B cell (primary cell): ENCODE results near the gene AMBRA1. TPM values are rescaled to one million over a fixed set of nuclear protein-coding genes. Genes with fewer than 3 reads are reported as not detected.

Experiments used
- ATAC-seq: fragments of 200-7000 bp; cut with Tn5 transposase; one replicate; pipeline ENCODE4 v1.10.0; 2021; ENCODE audit warnings: low read depth, mild to moderate bottlenecking, moderate number of reproducible peaks, moderate library complexity
- CTCF ChIA-PET: fragments of 350-600 bp; sonication (Branson Sonifier 250); formaldehyde crosslinking; loops from one replicate; lab custom pipeline; 2021; ENCODE audit warnings: antibody characterized with exemption, inconsistent platforms; lab: Charles Lee
- POLR2A ChIA-PET: fragments of 350-600 bp; sonication (Branson Sonifier 250); formaldehyde crosslinking; loops from one replicate; lab custom pipeline; 2021; ENCODE audit warnings: antibody characterized with exemption; lab: Charles Lee
- DNase-seq: peaks from one replicate; pipeline ENCODE4 v3.0.0; 2013
- H2AFZ ChIP-seq: 2 replicates; pipeline ENCODE4 v1.6.1; 2012; ENCODE audit warnings: mild to moderate bottlenecking, low read depth, low read length; ENCODE audit not compliant: insufficient read depth, poor library complexity, severe bottlenecking
- H3K27ac ChIP-seq, 2 donors: 1 replicate in 1 of 2; 2 replicates in 1 of 2; pipeline ENCODE4 v1.5.1; 2012 to 2013; ENCODE audit warnings: low read length in 2 of 2, mild to moderate bottlenecking in 2 of 2, moderate library complexity in 1 of 2
- H3K27me3 ChIP-seq, 4 experiments: fragments of 200-600 bp in 1 of 4; sonication (generic) in 1 of 4; replicated peaks in 1 of 4; 1 replicate in 2 of 4; 2 replicates in 2 of 4; pipeline versions ENCODE4 v1.6.1 to v1.7.0; 2013 to 2016; ENCODE audit warnings: low read length in 3 of 4, mild to moderate bottlenecking in 2 of 4, mixed read lengths in 1 of 4, moderate library complexity in 1 of 4; ENCODE audit not compliant: insufficient read depth in 4 of 4, control insufficient read depth in 3 of 4; ENCODE audit errors: control extremely low read depth in 1 of 4
- H3K36me3 ChIP-seq, 2 experiments: replicated peaks in 1 of 2; 1 replicate in 1 of 2; 2 replicates in 1 of 2; pipeline versions ENCODE4 v1.6.1 to v1.7.1; 2013; ENCODE audit warnings: low read length in 1 of 2; ENCODE audit not compliant: insufficient read depth in 2 of 2, control insufficient read depth in 1 of 2; ENCODE audit errors: control extremely low read depth in 1 of 2, extremely low read depth in 1 of 2
- H3K4me1 ChIP-seq, 2 donors: fragments of 200-600 bp in 1 of 2; sonication (generic) in 1 of 2; 1 replicate in 1 of 2; 2 replicates in 1 of 2; pipeline versions ENCODE4 v1.5.1 to v1.6.1; 2013 to 2017; ENCODE audit warnings: low read length in 2 of 2; ENCODE audit not compliant: control insufficient read depth in 2 of 2, insufficient read depth in 2 of 2
- H3K4me2 ChIP-seq: replicated peaks from 2 replicates; pipeline ENCODE3; 2012; ENCODE audit warnings: mild to moderate bottlenecking, low read depth, low read length; ENCODE audit not compliant: poor library complexity, severe bottlenecking
- H3K4me3 ChIP-seq, 5 experiments: fragments of 200-600 bp in 1 of 5; sonication (generic) in 1 of 5; 1 replicate in 3 of 5; 2 replicates in 2 of 5; pipeline versions ENCODE4 v1.5.1 to v1.7.0; 2011 to 2016; ENCODE audit warnings: low read length in 4 of 5, mild to moderate bottlenecking in 4 of 5, low read depth in 2 of 5, control low read depth in 1 of 5, moderate library complexity in 1 of 5; ENCODE audit not compliant: insufficient read depth in 1 of 5; ENCODE audit errors: control extremely low read depth in 1 of 5, extremely low read depth in 1 of 5
- H3K79me2 ChIP-seq: fragments of 200-600 bp; sonication (generic); one replicate; pipeline ENCODE4 v1.6.0; 2016; ENCODE audit warnings: low read length; ENCODE audit not compliant: control insufficient read depth, insufficient read depth
- H3K9ac ChIP-seq: fragments of 200-600 bp; sonication (generic); 2 replicates; pipeline ENCODE4 v1.6.1; 2017; ENCODE audit warnings: mild to moderate bottlenecking, low read length, moderate library complexity
- H3K9me3 ChIP-seq, 3 donors: one replicate each; pipeline versions ENCODE4 v1.6.1 to v1.7.1; 2013; ENCODE audit warnings: low read length in 2 of 3; ENCODE audit not compliant: control insufficient read depth in 2 of 3, insufficient read depth in 1 of 3; ENCODE audit errors: control extremely low read depth in 1 of 3
- H4K20me1 ChIP-seq: 2 replicates; pipeline ENCODE4 v1.6.0; 2012; ENCODE audit warnings: mild to moderate bottlenecking, low read length; ENCODE audit not compliant: insufficient read depth, control insufficient read depth, poor library complexity, severe bottlenecking
- H3K27ac Mint-ChIP-seq: one replicate; pipeline ENCODE4 v1.8.0; 2021; ENCODE audit warnings: mixed read lengths
- H3K27me3 Mint-ChIP-seq: one replicate; pipeline ENCODE4 v1.8.0; 2021; ENCODE audit warnings: mixed read lengths
- H3K4me1 Mint-ChIP-seq: one replicate; pipeline ENCODE4 v1.8.0; 2021; ENCODE audit warnings: mixed read lengths
- H3K4me3 Mint-ChIP-seq: one replicate; pipeline ENCODE4 v1.8.0; 2021; ENCODE audit warnings: mixed read lengths
- H3K9me3 Mint-ChIP-seq: one replicate; pipeline ENCODE4 v1.8.0; 2022; ENCODE audit warnings: mixed read lengths; ENCODE audit not compliant: insufficient read depth
- EZH2 ChIP-seq: IDR thresholded peaks from 2 replicates; pipeline ENCODE4 v1.6.1; 2012; ENCODE audit warnings: borderline replicate concordance, low read depth, mild to moderate bottlenecking, moderate library complexity, low read length; ENCODE audit not compliant: insufficient read depth, poor library complexity, severe bottlenecking
- WGBS: methylation state at CpG from one replicate; pipeline ENCODE4 v1.1.5; 2013; ENCODE audit warnings: missing lambda C conversion rate; ENCODE audit not compliant: insufficient coverage; 5-methylcytosine and 5-hydroxymethylcytosine counted together
- intact Hi-C: fragments of 100-400 bp; cut with micrococcal nuclease; formaldehyde crosslinking; loops from one replicate; pipeline ENCODE4 v1.10.0; 2022
- polyA plus RNA-seq: library from polyadenylated mRNA; depleted of rRNA; stranded (reverse); fragments of >200 nt; gene quantifications from 2 replicates; pipeline ENCODE4 v1.2.3, GENCODE V29; 2012
- total RNA-seq, 2 donors: library from RNA; stranded (reverse); fragments of 120-200 nt in 1 of 2; gene quantifications; 1 replicate in 1 of 2; 2 replicates in 1 of 2; pipeline versions ENCODE4 v1.2.3 to v1.2.4, GENCODE V29; 2013 to 2022
- TF ChIP-seq, protein P1 (sequence below): fragments of 200-600 bp; IDR thresholded peaks from one replicate; pipeline ENCODE4 v1.8.0; 2022; ENCODE audit warnings: antibody characterized with exemption, mild to moderate bottlenecking

The AMBRA1 gene
- total and polyA plus RNA-seq, 2 donors (not counting 1 experiment from before 2014, with no cell fraction given), result 13.8 to 36.1 TPM

DNA sequence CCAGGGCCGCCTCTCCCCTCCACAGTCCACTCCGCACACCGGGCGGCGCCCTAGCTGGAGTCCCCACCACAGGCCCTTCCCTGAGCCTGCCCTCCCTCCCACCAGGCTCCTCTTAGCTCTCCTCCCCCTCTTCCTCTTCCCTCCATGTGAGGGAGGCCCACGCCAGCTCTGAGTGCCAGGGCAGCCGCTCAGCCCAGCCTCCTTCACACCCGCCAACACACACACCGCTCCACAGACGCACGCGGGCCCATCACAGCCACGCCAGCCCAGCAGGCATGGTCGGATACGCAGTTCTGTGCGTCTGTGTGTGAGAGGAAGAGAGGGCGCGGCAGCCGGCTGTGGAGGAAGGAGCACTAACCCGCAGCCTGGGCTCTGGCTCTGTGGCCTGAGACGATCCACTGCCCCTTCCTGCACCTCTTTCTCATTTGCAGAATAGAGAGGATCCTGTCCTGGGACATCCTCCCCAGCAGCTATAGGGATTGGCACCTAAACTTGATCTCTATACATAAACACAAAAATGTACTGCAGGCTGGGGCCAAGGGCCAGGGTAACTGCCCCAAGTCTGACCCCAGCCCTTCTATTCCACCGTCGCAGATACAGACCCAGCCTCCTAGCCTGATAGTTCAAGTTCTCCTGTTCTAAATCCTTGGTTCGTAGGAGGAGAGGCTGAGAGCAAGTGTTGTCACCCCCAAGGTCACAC, 205.8 kb downstream of the AMBRA1 start:
- no peak for DNase-seq
- POLR2A ChIA-PET, result no interaction called here
- no peak overlapping the region for H2AFZ ChIP-seq

DNA sequence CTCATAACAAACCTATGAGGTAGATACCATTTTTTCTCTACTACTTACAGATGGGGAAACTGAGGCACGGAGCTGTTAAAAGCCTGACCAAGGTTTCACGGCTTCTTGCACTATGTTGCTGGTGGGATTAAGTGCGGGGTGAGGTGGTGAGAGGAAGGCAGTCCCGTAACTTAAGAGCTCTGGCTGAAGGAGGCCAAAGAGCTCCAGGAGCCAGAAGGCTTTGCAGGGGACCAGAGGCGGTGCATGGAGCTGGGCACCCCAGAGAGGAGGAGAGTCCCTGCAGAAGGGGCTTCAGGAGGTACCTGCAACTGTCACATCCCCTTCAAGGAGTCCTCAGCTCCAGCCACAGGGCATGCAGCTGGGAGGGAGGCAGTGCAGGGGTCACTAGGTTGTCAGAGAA, 206.4 kb downstream of the AMBRA1 start:
- peaks cover 26 to 40% of the 10 kb centered on the region in 2 donors for H3K4me1 ChIP-seq

More for the DNA sequence above, 205.8 kb downstream of the AMBRA1 start:
- Mint-ChIP-seq H3K4me3 (no peak overlapping the region), H3K4me1 (peaks cover 18% of the 10 kb centered on the region), H3K27ac (no peak overlapping the region), H3K9me3 (no peaks in the 10 kb centered on the region), H3K27me3 (peaks cover 63% of the 10 kb centered on the region)
- Histone ChIP-seq H3K9ac (no peak overlapping the region), H3K4me3 (no peak overlapping the region), H3K9me3 (peaks cover 0 to 39% (median 0%) of the 10 kb centered on the region in 3 donors), H3K4me2 (no peak overlapping the region), H4K20me1 (peaks cover 18% of the 10 kb centered on the region), H3K27ac (no peak overlapping the region), H3K4me1 (peaks cover 26 to 40% of the 10 kb centered on the region in 2 donors), H3K36me3 (no peaks in the 10 kb centered on the region), H3K27me3 (peaks cover 0 to 92% (median 50%) of the 10 kb centered on the region in 4 experiments), H3K79me2 (no peaks in the 10 kb centered on the region)
- no peak for ATAC-seq
- intact Hi-C loops, result loop anchor here (2.0 kb wide), 1 partner anchor 151 kb away; no protein-coding TSS in a partner anchor
- CTCF ChIA-PET, result interaction anchor here (1.0 to 2.3 kb wide), 4 partner anchors 10 to 242 kb away, joined by 3 to 10 read pairs (median 4); no protein-coding TSS in a partner anchor
- 7% methylated on average over 21 of the region's 24 CpGs for WGBS
- TF ChIP-seq, protein P1, sequence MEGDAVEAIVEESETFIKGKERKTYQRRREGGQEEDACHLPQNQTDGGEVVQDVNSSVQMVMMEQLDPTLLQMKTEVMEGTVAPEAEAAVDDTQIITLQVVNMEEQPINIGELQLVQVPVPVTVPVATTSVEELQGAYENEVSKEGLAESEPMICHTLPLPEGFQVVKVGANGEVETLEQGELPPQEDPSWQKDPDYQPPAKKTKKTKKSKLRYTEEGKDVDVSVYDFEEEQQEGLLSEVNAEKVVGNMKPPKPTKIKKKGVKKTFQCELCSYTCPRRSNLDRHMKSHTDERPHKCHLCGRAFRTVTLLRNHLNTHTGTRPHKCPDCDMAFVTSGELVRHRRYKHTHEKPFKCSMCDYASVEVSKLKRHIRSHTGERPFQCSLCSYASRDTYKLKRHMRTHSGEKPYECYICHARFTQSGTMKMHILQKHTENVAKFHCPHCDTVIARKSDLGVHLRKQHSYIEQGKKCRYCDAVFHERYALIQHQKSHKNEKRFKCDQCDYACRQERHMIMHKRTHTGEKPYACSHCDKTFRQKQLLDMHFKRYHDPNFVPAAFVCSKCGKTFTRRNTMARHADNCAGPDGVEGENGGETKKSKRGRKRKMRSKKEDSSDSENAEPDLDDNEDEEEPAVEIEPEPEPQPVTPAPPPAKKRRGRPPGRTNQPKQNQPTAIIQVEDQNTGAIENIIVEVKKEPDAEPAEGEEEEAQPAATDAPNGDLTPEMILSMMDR, result no peak
- TF ChIP-seq EZH2, result no peak

More for the DNA sequence above, 206.4 kb downstream of the AMBRA1 start:
- TF ChIP-seq, protein P1, result no peak
- DNase-seq (no peak), ATAC-seq (no peak)
- Histone ChIP-seq H3K27me3 (peaks cover 0 to 92% (median 54%) of the 10 kb centered on the region in 4 experiments), H3K36me3 (no peaks in the 10 kb centered on the region), H3K4me3 (no peak overlapping the region), H3K79me2 (no peaks in the 10 kb centered on the region), H3K9ac (no peak overlapping the region), H3K9me3 (peaks cover 0 to 37% (median 0%) of the 10 kb centered on the region in 3 donors), H4K20me1 (peaks cover 11% of the 10 kb centered on the region), H2AFZ (no peak overlapping the region), H3K4me2 (no peak overlapping the region), H3K27ac (no peak overlapping the region)
- intact Hi-C loops, result no loop called here
- Mint-ChIP-seq H3K27me3 (peaks cover 58% of the 10 kb centered on the region), H3K4me3 (no peak overlapping the region), H3K27ac (no peak overlapping the region), H3K4me1 (peaks cover 11% of the 10 kb centered on the region), H3K9me3 (no peaks in the 10 kb centered on the region)
- CTCF ChIA-PET, result interaction anchor here (1.8 to 2.3 kb wide), 2 partner anchors 19 to 144 kb away, joined by 5 to 10 read pairs; no protein-coding TSS in a partner anchor
- POLR2A ChIA-PET, result no interaction called here
- WGBS, result 93% methylated on average over 5 of the region's 5 CpGs
